H1 (cell line): ENCODE results near the gene UBE2D4. TPM values are rescaled to one million over a fixed set of nuclear protein-coding genes. Genes with fewer than 3 reads are reported as not detected.

Experiments
- ATF2 ChIP-seq: IDR thresholded peaks from 2 replicates; pipeline ENCODE4 v1.6.1; 2012; ENCODE audit warnings: low read length, inconsistent platforms
- CREB1 ChIP-seq: IDR thresholded peaks from 2 replicates; pipeline ENCODE4 v1.6.1; 2012; ENCODE audit warnings: inconsistent platforms
- NRF1 ChIP-seq: IDR thresholded peaks from 2 replicates; pipeline ENCODE4 v1.6.1; 2011; ENCODE audit warnings: mild to moderate bottlenecking, low read depth, low read length, improper control_type of control experiment
- polyA plus RNA-seq, 7 experiments: library from polyadenylated mRNA; depleted of rRNA in 3 of 7; stranded (reverse) in 5 of 7; unstranded in 2 of 7; fragments of >200 nt in 5 of 7; fragments of 200-250 nt in 2 of 7; gene quantifications; 1 replicate in 5 of 7; 2 replicates in 1 of 7; 4 replicates in 1 of 7; pipeline versions ENCODE4 v1.2.1 to v1.2.3, GENCODE V29; 2011 to 2013; ENCODE audit warnings: missing spikeins in 2 of 7, mixed read lengths in 2 of 7
- total RNA-seq: library from RNA; stranded (reverse); fragmentation: NEBNext Ultra II Directional; extraction: Animal tissue kit (Norgen Biotek cat#: 25700); gene quantifications from 2 replicates; pipeline ENCODE4 v1.2.1, GENCODE V29; 2021

Gene UBE2D4
- total and polyA plus RNA-seq, 2 of the 8 experiments (the other 6 are each of a cell fraction or from before 2014, with no cell fraction given): 3.4 to 9.4 TPM

DNA sequence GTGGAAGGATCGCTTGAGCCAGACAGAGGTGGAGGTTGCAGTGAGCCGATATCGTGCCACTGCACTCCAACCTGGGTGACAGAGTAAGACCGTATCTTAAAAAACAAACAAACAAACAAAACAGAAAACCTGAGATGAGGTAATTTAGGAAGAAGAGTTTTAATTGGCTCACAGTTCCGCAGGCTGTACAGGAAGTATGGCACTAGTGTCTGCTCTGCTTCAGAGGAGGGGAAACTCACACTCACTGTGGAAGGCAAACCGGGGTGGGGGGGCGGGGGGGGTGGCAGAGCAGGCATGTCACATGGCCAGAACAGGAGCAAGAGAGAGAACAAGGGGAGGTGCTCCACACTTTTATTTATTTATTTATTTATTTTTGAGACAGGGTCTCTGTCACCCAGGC is 5.1 kb downstream of the UBE2D4 start (continued):
- TF ChIP-seq ATF2 (no peak), NRF1 (no peak), CREB1 (no peak)
